K562 (cell line): ENCODE data around the gene PHF10. TPM values are rescaled to one million over a fixed set of nuclear protein-coding genes. Genes with fewer than 3 reads are reported as not detected.
A peak's percentile ranks its signal among the peaks of the same experiment; 100 is the strongest.

Experiments
- ATF3 ChIP-seq, 2 experiments: fragments of 450-650 bp in 1 of 2; sonication (generic) in 1 of 2; formaldehyde crosslinking in 1 of 2; IDR thresholded peaks in 1 of 2; conservative IDR thresholded peaks in 1 of 2; 2 replicates each; pipeline versions ENCODE4 v1.6.1 to v1.8.1; 2016 to 2023; ENCODE audit warnings: mild to moderate bottlenecking in 2 of 2, moderate library complexity in 2 of 2, inconsistent platforms in 1 of 2, missing genetic modification reagents in 1 of 2
- ATF7 ChIP-seq: fragments of 450-650 bp; IDR thresholded peaks from 2 replicates; pipeline ENCODE4 v1.7.1; 2014; ENCODE audit warnings: mild to moderate bottlenecking, moderate library complexity
- BRD9 ChIP-seq: fragments of 450-650 bp; IDR thresholded peaks from 2 replicates; pipeline ENCODE4 v1.6.1; 2018; ENCODE audit warnings: low read depth; ENCODE audit not compliant: partially characterized antibody
- CEBPZ ChIP-seq: fragments of 150-350 bp; IDR thresholded peaks from 2 replicates; pipeline ENCODE4 v1.6.1; 2014; ENCODE audit warnings: low read depth, mild to moderate bottlenecking, low read length, borderline replicate concordance
- CHCHD3 ChIP-seq: fragments of 250-450 bp; sonication (Bioruptor Pico); IDR thresholded peaks from 2 replicates; pipeline ENCODE4 v2.1.2; 2022; ENCODE audit warnings: mild to moderate bottlenecking
- CREB1 ChIP-seq, 2 experiments: sonication (generic) in 1 of 2; formaldehyde crosslinking in 1 of 2; IDR thresholded peaks; 2 replicates each; pipeline versions ENCODE4 v1.6.1 to v1.8.0; 2012 to 2022; ENCODE audit warnings: inconsistent platforms in 1 of 2, mild to moderate bottlenecking in 1 of 2, missing genetic modification reagents in 1 of 2, moderate library complexity in 1 of 2
- ETV1 ChIP-seq: fragments of 450-650 bp; conservative IDR thresholded peaks from 2 replicates; pipeline ENCODE4 v1.6.1; 2016; ENCODE audit warnings: missing genetic modification characterization, control low read depth, low read depth, missing compliant biosample characterization
- L3MBTL2 ChIP-seq: fragments of 450-650 bp; IDR thresholded peaks from 2 replicates; pipeline ENCODE4 v1.6.1; 2016; ENCODE audit warnings: mild to moderate bottlenecking, moderate library complexity
- LCOR ChIP-seq: sonication (generic); formaldehyde crosslinking; IDR thresholded peaks from 2 replicates; pipeline ENCODE4 v1.8.0; 2022; ENCODE audit warnings: mild to moderate bottlenecking, missing genetic modification reagents
- MAZ ChIP-seq, 2 experiments: fragments of 450-650 bp in 1 of 2; sonication (generic) in 1 of 2; formaldehyde crosslinking; IDR thresholded peaks in 1 of 2; conservative IDR thresholded peaks in 1 of 2; 2 replicates each; pipeline versions ENCODE4 v1.4.0 to v1.5.0; 2020; ENCODE audit warnings: mild to moderate bottlenecking in 1 of 2, missing genetic modification reagents in 1 of 2
- OTX1 ChIP-seq: fragments of 450-650 bp; formaldehyde crosslinking; IDR thresholded peaks from 2 replicates; pipeline ENCODE4 v1.4.0; 2022; ENCODE audit warnings: mild to moderate bottlenecking
- TCF7 ChIP-seq: sonication (generic); IDR thresholded peaks from 2 replicates; pipeline ENCODE4 v1.6.1; 2016; ENCODE audit warnings: antibody characterized with exemption, borderline replicate concordance
- THAP7 ChIP-seq: fragments of 250-450 bp; sonication (Bioruptor Pico); IDR thresholded peaks from 2 replicates; pipeline ENCODE4 v1.5.0; 2021
- ZNF407 ChIP-seq: fragments of 450-650 bp; IDR thresholded peaks from 2 replicates; pipeline ENCODE4 v1.6.1; 2016; ENCODE audit warnings: low read depth
- polyA plus RNA-seq, 8 experiments: library from polyadenylated mRNA; depleted of rRNA in 4 of 8; stranded (reverse) in 5 of 8; unstranded in 3 of 8; fragments of >200 nt; fragmentation: Nextera tagmentation in 2 of 8; fragmentation: Illumina TruSeq in 1 of 8; extraction: Ambion mirVana in 2 of 8; extraction: Trizol in 1 of 8; gene quantifications; 2 replicates each; pipeline versions ENCODE4 v1.2.1 to v1.2.3, GENCODE V29; 2011 to 2014; ENCODE audit warnings: inconsistent platforms in 1 of 8, missing spikeins in 1 of 8
- total RNA-seq, 7 experiments: library from RNA; depleted of rRNA in 6 of 7; stranded (reverse); fragments of >200 nt in 6 of 7; fragmentation: Illumina TruSeq in 2 of 7; extraction: Trizol in 2 of 7; gene quantifications; 2 replicates each; pipeline versions ENCODE4 v1.2.1 to v1.2.3, GENCODE V29; 2011 to 2021; ENCODE audit warnings: low replicate concordance in 1 of 7

Gene PHF10
- total and polyA plus RNA-seq, 9 of the 15 experiments (the other 6 are each of a cell fraction or from before 2014, with no cell fraction given), result 23.9 to 88.9 (median 46.0) TPM

- TF ChIP-seq ZNF407 (no peak), ATF7 (no peak), ETV1 (tag) (no peak), CHCHD3 (CRISPR knock-in tag) (no peak), OTX1 (CRISPR knock-in tag) (no peak), TCF7 (no peak), CREB1 (IDR thresholded peaks at IDR 0.05) (no peak), CREB1 (CRISPR knock-in tag; IDR thresholded peaks at IDR 0.05) (no peak), CEBPZ (no peak), ATF3 (IDR thresholded peaks at IDR 0.05) (no peak), ATF3 (CRISPR knock-in tag; conservative IDR thresholded peaks at IDR 0.05) (no peak), THAP7 (CRISPR knock-in tag) (no peak), L3MBTL2 (peak; percentile 35; the same call in 1 of the 2 replicates), LCOR (CRISPR knock-in tag) (0 out of 2 replicates have a peak, but pooled peaks have one; percentile 18), BRD9 (no peak), MAZ (CRISPR knock-in tag; conservative IDR thresholded peaks at IDR 0.05 in 1 of 2, IDR thresholded peaks at IDR 0.05 in 1 of 2) (no peak; a peak in 1 of 4 replicates)
Measured at GRCh38 chr6:169701311-169701953, 22.9 kb downstream of the PHF10 start (continued).
